CD14-positive monocyte (primary cell): Measurements from ENCODE around the gene CTCF. TPM values are rescaled to one million over a fixed set of nuclear protein-coding genes. Genes with fewer than 3 reads are reported as not detected.

ENCODE experiments used
- DNase-seq, 3 donors: peaks; one replicate each; pipeline ENCODE4 v3.0.0-alpha.2; 2011 to 2022
- H2AFZ ChIP-seq: 2 replicates; pipeline ENCODE4 v1.6.0; 2012; ENCODE audit warnings: mild to moderate bottlenecking, low read depth, low read length, inconsistent platforms; ENCODE audit not compliant: insufficient read depth, poor library complexity, severe bottlenecking
- H3K27ac ChIP-seq, 2 donors: 1 replicate in 1 of 2; 2 replicates in 1 of 2; pipeline ENCODE4 v1.5.1; 2012 to 2013; ENCODE audit warnings: low read length in 2 of 2, control low read depth in 1 of 2, inconsistent platforms in 1 of 2, low read depth in 1 of 2, mild to moderate bottlenecking in 1 of 2
- H3K27me3 ChIP-seq, 2 donors: one replicate each; pipeline versions ENCODE4 v1.6.0 to v1.6.1; 2011 to 2013; ENCODE audit warnings: low read length in 2 of 2; ENCODE audit not compliant: control insufficient read depth in 2 of 2, insufficient read depth in 2 of 2
- H3K36me3 ChIP-seq, 2 donors: replicated peaks in 1 of 2; 1 replicate in 1 of 2; 2 replicates in 1 of 2; pipeline versions ENCODE4 v1.5.1 to v1.6.1; 2012 to 2013; ENCODE audit warnings: low read length in 2 of 2, control low read depth in 1 of 2, inconsistent platforms in 1 of 2, mild to moderate bottlenecking in 1 of 2; ENCODE audit not compliant: insufficient read depth in 2 of 2, control insufficient read depth in 1 of 2
- H3K4me1 ChIP-seq, 2 donors: 1 replicate in 1 of 2; 2 replicates in 1 of 2; pipeline versions ENCODE4 v1.5.1 to v1.6.1; 2012 to 2013; ENCODE audit warnings: low read length in 2 of 2, control low read depth in 1 of 2, inconsistent platforms in 1 of 2, mild to moderate bottlenecking in 1 of 2, moderate library complexity in 1 of 2; ENCODE audit not compliant: insufficient read depth in 2 of 2, control insufficient read depth in 1 of 2
- H3K4me2 ChIP-seq: replicated peaks from 2 replicates; pipeline ENCODE3; 2012; ENCODE audit warnings: low read length, moderate library complexity, mild to moderate bottlenecking; ENCODE audit not compliant: poor library complexity, severe bottlenecking; ENCODE audit errors: extremely low read depth
- H3K4me3 ChIP-seq, 3 experiments: fragments of 200-600 bp in 1 of 3; sonication (generic) in 1 of 3; replicated peaks in 1 of 3; 1 replicate in 2 of 3; 2 replicates in 1 of 3; pipeline ENCODE4 v1.5.1; 2011 to 2013; ENCODE audit warnings: low read length in 3 of 3, mild to moderate bottlenecking in 3 of 3, control low read depth in 2 of 3, low read depth in 2 of 3, inconsistent platforms in 1 of 3, moderate library complexity in 1 of 3
- H3K79me2 ChIP-seq: 2 replicates; pipeline ENCODE4 v1.6.0; 2012; ENCODE audit warnings: mild to moderate bottlenecking, control low read depth, inconsistent platforms, low read length, moderate library complexity; ENCODE audit not compliant: insufficient read depth
- H3K9ac ChIP-seq: 2 replicates; pipeline ENCODE4 v1.6.0; 2017; ENCODE audit warnings: low read length, mild to moderate bottlenecking; ENCODE audit not compliant: insufficient read depth, poor library complexity, severe bottlenecking
- H3K9me3 ChIP-seq, 2 donors: replicated peaks in 1 of 2; 1 replicate in 1 of 2; 2 replicates in 1 of 2; pipeline versions ENCODE4 v1.5.1 to v1.6.1; 2012 to 2013; ENCODE audit warnings: low read length in 2 of 2, control low read depth in 1 of 2; ENCODE audit not compliant: control insufficient read depth in 1 of 2, insufficient read depth in 1 of 2
- H4K20me1 ChIP-seq: 2 replicates; pipeline ENCODE4 v1.6.0; 2012; ENCODE audit warnings: mild to moderate bottlenecking, low read length, control low read depth, moderate library complexity; ENCODE audit not compliant: insufficient read depth
- H3K27ac Mint-ChIP-seq, 7 donors: one replicate each; pipeline ENCODE4 v1.8.0; 2020; ENCODE audit warnings: mild to moderate bottlenecking in 7 of 7, mixed read lengths in 7 of 7, moderate library complexity in 6 of 7, inconsistent platforms in 2 of 7
- H3K27me3 Mint-ChIP-seq, 3 donors: one replicate each; pipeline ENCODE4 v1.8.0; 2021 to 2022; ENCODE audit warnings: low read depth in 3 of 3, mild to moderate bottlenecking in 3 of 3, mixed read lengths in 3 of 3, moderate library complexity in 3 of 3, inconsistent platforms in 1 of 3
- H3K36me3 Mint-ChIP-seq, 2 donors: one replicate each; pipeline ENCODE4 v1.8.0; 2020; ENCODE audit warnings: mixed read lengths in 2 of 2, inconsistent platforms in 1 of 2, mild to moderate bottlenecking in 1 of 2
- H3K4me1 Mint-ChIP-seq: one replicate; pipeline ENCODE4 v1.8.0; 2020; ENCODE audit warnings: mild to moderate bottlenecking, mixed read lengths
- H3K4me3 Mint-ChIP-seq, 2 donors: one replicate each; pipeline ENCODE4 v1.8.0; 2020; ENCODE audit warnings: mild to moderate bottlenecking in 2 of 2, mixed read lengths in 2 of 2, moderate library complexity in 1 of 2
- H3K9me3 Mint-ChIP-seq, 7 donors: one replicate each; pipeline ENCODE4 v1.8.0; 2020 to 2022; ENCODE audit warnings: mixed read lengths in 7 of 7, mild to moderate bottlenecking in 6 of 7, moderate library complexity in 6 of 7, inconsistent platforms in 2 of 7
- WGBS: methylation state at CpG from one replicate; pipeline ENCODE4 v1.1.5; 2013; ENCODE audit warnings: missing lambda C conversion rate; ENCODE audit not compliant: insufficient coverage; 5-methylcytosine and 5-hydroxymethylcytosine counted together
- intact Hi-C, 2 donors: fragments of 100-400 bp; cut with micrococcal nuclease; formaldehyde crosslinking; loops; one replicate each; pipeline versions ENCODE4 v1.15.0 to v1.15.1; 2023
- polyA plus RNA-seq, 3 donors: library from polyadenylated mRNA; depleted of rRNA in 1 of 3; unstranded in 2 of 3; stranded (reverse) in 1 of 3; fragments of 300-500 nt in 2 of 3; fragments of >200 nt in 1 of 3; fragmentation: Illumina TruSeq in 2 of 3; gene quantifications; 1 replicate in 2 of 3; 2 replicates in 1 of 3; pipeline ENCODE4 v1.2.3, GENCODE V29; 2012 to 2021
- TF ChIP-seq, protein P1 (sequence below): fragments of 200-600 bp; IDR thresholded peaks from one replicate; pipeline ENCODE4 v1.8.0; 2022; ENCODE audit warnings: antibody characterized with exemption, mild to moderate bottlenecking

CTCF gene
- polyA plus RNA-seq, 3 donors = 8.4 to 29.9 (median 17.7) TPM

- Histone ChIP-seq H3K79me2 (peaks cover 62% of the 10 kb centered on the region), H3K9ac (no peak overlapping the region), H3K4me1 (no peaks in the 10 kb centered on the region), H3K27ac (no peak overlapping the region), H3K9me3 (no peaks in the 10 kb centered on the region), H4K20me1 (peaks cover 78% of the 10 kb centered on the region), H3K27me3 (no peaks in the 10 kb centered on the region), H3K36me3 (peaks cover 14 to 31% of the 10 kb centered on the region in 2 donors), H3K4me3 (no peak overlapping the region), H2AFZ (no peak overlapping the region), H3K4me2 (no peak overlapping the region)
- WGBS = 100% methylated on average over 1 of the region's 5 CpGs
- Mint-ChIP-seq H3K9me3 (no peaks in the 10 kb centered on the region), H3K27me3 (no peaks in the 10 kb centered on the region), H3K4me3 (no peak overlapping the region), H3K4me1 (no peaks in the 10 kb centered on the region), H3K36me3 (peaks cover 28 to 48% of the 10 kb centered on the region in 2 donors), H3K27ac (peak overlapping the region in 3 of 7 donors; percentile 26 to 79 (median 47))
- intact Hi-C loops = no loop called here
- TF ChIP-seq, protein P1, sequence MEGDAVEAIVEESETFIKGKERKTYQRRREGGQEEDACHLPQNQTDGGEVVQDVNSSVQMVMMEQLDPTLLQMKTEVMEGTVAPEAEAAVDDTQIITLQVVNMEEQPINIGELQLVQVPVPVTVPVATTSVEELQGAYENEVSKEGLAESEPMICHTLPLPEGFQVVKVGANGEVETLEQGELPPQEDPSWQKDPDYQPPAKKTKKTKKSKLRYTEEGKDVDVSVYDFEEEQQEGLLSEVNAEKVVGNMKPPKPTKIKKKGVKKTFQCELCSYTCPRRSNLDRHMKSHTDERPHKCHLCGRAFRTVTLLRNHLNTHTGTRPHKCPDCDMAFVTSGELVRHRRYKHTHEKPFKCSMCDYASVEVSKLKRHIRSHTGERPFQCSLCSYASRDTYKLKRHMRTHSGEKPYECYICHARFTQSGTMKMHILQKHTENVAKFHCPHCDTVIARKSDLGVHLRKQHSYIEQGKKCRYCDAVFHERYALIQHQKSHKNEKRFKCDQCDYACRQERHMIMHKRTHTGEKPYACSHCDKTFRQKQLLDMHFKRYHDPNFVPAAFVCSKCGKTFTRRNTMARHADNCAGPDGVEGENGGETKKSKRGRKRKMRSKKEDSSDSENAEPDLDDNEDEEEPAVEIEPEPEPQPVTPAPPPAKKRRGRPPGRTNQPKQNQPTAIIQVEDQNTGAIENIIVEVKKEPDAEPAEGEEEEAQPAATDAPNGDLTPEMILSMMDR = no peak
- no peak for DNase-seq
Observed at GRCh38 chr16:67594256-67594915, 32.1 kb downstream of the CTCF start.

- Histone ChIP-seq H2AFZ (no peak overlapping the region), H3K9ac (no peak overlapping the region), H3K9me3 (no peaks in the 10 kb centered on the region), H3K4me1 (no peaks in the 10 kb centered on the region), H4K20me1 (peaks cover 84% of the 10 kb centered on the region), H3K27ac (no peak overlapping the region), H3K4me2 (no peak overlapping the region), H3K36me3 (peaks cover 12 to 31% of the 10 kb centered on the region in 2 donors), H3K79me2 (peaks cover 68% of the 10 kb centered on the region), H3K27me3 (no peaks in the 10 kb centered on the region), H3K4me3 (no peak overlapping the region)
- intact Hi-C loops = no loop called here
- Mint-ChIP-seq H3K4me1 (no peaks in the 10 kb centered on the region), H3K4me3 (no peak overlapping the region), H3K36me3 (peaks cover 23 to 48% of the 10 kb centered on the region in 2 donors), H3K9me3 (no peaks in the 10 kb centered on the region), H3K27ac (peak overlapping the region in 1 of 7 donors; percentile 33), H3K27me3 (no peaks in the 10 kb centered on the region)
- TF ChIP-seq, protein P1 = no peak
- DNase-seq = no peak
- WGBS = 100% methylated on average over 1 of the region's 1 CpG
Observed at GRCh38 chr16:67594956-67595355, 32.6 kb downstream of the CTCF start.
